AG09319 (cell line): ENCODE data around the gene FZR1.

Source experiments
- DNase-seq: peaks from one replicate; pipeline ENCODE4 v3.0.0-alpha.2; 2010; ENCODE audit warnings: low read depth; ENCODE audit errors: extremely low read depth
- TF ChIP-seq, protein P1 (sequence below): IDR thresholded peaks from 2 replicates; pipeline ENCODE4 v1.5.1; 2011; ENCODE audit warnings: low read depth, mild to moderate bottlenecking, inconsistent platforms, low read length, moderate library complexity

Gene FZR1

DNA sequence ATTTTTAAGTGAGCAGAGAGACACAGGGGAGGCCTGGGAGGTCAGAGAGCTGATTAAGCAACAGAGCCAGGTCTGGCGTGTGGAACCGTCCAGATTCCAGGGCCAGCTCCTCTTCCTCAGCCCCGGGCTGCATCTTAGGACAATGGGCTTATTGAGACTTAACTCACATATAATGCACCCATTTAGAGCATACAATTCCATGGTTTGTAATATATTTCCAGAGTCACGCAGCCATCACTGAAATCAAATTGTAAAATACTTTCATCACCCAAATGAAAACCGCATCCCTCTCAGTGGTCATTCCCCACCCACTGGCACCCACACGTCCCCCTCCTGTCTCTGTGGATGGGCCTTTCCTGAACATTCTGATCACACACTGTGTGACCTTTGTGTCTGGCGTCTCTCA lies 64.5 kb downstream of the FZR1 start:
- TF ChIP-seq, protein P1, sequence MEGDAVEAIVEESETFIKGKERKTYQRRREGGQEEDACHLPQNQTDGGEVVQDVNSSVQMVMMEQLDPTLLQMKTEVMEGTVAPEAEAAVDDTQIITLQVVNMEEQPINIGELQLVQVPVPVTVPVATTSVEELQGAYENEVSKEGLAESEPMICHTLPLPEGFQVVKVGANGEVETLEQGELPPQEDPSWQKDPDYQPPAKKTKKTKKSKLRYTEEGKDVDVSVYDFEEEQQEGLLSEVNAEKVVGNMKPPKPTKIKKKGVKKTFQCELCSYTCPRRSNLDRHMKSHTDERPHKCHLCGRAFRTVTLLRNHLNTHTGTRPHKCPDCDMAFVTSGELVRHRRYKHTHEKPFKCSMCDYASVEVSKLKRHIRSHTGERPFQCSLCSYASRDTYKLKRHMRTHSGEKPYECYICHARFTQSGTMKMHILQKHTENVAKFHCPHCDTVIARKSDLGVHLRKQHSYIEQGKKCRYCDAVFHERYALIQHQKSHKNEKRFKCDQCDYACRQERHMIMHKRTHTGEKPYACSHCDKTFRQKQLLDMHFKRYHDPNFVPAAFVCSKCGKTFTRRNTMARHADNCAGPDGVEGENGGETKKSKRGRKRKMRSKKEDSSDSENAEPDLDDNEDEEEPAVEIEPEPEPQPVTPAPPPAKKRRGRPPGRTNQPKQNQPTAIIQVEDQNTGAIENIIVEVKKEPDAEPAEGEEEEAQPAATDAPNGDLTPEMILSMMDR = no peak
- DNase-seq = no peak

DNA sequence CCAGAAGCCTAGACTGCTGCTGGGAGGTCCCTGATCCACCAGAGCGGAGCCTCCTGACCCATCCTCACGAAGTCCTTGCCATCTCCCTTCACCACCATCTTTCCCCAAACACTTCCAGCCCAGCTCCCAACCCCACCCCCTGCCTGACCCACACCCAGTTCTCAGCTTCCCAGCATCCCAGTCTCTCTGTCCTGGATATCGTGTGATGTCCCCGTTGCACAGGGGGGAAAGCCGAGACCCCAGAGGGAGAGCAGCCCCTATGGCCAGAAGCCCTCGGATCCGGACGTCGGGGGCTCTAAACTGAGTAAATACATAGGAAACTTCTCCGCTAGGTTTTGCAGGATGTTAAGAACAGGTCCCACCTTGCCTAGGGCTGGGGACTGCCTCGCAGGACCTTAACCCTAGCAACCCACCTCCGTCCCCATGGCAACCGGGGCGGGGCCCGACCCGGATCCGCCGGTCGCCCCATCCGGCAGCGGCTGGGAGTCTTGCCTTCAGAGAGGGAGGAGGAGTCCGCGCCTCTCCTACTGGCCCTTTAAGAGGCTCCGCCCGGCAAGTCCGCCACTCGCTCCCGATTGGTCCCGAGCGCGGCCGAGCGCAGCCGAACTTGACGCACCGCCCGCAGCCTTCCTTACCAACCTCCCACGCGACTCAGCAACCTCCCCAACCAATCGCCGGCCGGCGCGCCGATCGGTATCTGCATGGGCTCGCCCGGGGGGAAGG lies 66.2 kb downstream of the FZR1 start:
- TF ChIP-seq, protein P1 = no peak

DNA sequence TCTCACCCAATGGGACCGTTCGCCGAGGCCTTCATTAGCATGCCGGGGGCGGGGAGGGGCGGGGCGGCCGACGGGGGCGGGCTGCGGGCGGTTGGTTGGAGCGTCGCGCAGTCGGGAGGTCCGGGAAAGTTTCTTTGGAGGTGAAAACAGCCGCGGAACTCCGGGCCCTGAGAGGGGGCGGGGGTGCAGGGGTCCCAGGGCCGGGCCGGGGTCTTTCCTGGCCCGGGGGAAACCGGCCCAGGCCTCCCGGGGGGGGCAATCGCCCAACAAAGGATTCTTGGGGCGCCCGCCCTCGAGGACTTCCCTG lies 66.7 kb downstream of the FZR1 start, which contains the start of gene HMG20B:
TSS of gene HMG20B (plus strand) at position 90 of the 307 bp plus-strand sequence. CDS start 366 bp downstream, outside the sequence.
- TF ChIP-seq, protein P1 = no peak
- DNase-seq = no peak

More for the DNA sequence above, 66.2 kb downstream of the FZR1 start:
- peak; percentile 99 for DNase-seq

DNA sequence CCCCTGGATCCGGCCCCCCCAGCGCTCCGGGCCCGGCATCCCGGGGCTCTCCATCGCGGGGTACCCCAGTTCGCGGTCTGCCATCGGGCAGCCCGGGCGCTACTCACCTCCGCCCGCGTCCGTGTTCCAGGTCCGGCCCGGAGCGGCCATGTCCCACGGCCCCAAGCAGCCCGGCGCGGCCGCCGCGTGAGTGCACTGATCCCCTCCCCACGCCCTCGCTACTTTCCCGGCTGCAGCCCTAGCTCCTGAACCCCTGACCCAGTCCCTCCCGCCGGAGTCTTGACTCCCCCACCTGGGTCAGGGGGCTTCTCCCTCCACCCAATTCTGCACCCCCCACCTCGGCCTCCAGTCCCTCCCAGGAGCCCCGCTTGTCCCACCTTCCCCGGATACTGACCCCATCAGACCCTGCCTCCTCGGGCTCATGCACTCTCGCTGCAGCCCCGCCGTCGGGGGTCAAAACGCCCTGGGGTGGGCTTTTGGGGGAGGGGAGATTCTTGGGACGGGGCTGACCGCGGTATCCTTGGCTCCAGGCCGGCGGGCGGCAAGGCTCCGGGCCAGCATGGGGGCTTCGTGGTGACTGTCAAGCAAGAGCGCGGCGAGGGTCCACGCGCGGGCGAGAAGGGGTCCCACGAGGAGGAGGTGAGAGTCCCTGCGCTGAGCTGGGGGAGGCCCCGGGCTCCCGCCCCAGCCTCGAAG lies 67.2 kb downstream of the FZR1 start:
- TF ChIP-seq, protein P1 = no peak
- DNase-seq = no peak

DNA sequence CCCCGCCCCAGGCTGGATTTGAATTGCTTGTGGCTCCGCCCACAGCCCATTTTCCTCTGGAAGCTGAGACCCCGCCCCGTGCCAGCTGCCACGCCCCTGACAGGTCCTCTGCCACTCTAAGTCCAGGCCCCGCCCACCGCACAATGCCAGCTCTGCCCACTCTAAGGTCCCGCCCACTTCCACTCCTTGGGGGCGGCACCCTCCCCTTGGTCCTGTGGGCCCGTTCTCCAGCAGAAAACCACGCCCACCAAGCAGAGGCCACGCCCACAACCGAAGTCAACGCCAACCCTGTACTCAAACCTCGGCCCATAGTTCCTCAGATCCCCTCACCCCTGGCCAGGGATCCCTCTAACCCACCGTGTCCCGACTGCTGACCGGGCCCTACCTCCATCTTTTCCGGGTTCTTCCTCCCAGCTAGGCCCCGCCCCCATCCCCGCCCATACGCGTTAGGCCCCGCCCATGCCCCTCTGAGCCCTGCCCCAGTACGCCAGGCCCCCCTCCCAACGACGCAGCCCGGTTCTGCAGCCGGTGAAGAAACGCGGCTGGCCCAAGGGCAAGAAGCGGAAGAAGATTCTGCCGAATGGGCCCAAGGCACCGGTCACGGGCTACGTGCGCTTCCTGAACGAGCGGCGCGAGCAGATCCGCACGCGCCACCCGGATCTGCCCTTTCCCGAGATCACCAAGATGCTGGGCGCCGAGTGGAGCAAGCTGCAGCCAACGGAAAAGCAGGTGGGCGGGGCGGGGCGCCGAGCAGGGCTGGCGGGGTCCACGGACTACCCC lies 67.9 kb downstream of the FZR1 start:
- DNase-seq = peak; percentile 80
- TF ChIP-seq, protein P1 = no peak

DNA sequence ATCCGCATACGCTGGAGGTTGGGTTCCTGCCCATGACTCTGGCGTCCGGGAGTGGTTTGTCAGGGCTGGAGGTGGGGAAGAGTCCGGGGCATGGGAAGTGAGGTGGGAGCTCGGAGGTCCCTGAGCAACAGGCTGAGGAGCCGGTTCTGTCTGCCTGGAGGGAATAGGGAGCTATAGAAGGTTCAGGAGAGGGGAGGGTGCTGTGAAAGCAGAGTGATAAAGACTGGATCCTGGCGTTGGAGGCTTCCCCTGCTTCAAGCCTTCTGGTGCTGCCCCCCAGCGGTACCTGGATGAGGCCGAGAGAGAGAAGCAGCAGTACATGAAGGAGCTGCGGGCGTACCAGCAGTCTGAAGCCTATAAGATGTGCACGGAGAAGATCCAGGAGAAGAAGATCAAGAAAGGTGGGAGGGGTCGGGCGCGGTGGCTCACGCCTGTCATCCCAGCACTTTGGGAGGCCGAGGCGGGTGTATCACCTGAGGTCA lies 69.2 kb downstream of the FZR1 start:
- no peak for DNase-seq
- TF ChIP-seq, protein P1 = no peak; the same call in none of the 2 replicates
